NCI-H2196 treated with DMSO at 0.1 percent for 48 hours (cell line): ENCODE data around the gene MAPK10.

Experiments
- DNase-seq: peaks from one replicate; lab custom pipeline; 2025; ENCODE audit not compliant: unreplicated experiment; lab: John Stamatoyannopoulos, UW

Gene MAPK10

DNA sequence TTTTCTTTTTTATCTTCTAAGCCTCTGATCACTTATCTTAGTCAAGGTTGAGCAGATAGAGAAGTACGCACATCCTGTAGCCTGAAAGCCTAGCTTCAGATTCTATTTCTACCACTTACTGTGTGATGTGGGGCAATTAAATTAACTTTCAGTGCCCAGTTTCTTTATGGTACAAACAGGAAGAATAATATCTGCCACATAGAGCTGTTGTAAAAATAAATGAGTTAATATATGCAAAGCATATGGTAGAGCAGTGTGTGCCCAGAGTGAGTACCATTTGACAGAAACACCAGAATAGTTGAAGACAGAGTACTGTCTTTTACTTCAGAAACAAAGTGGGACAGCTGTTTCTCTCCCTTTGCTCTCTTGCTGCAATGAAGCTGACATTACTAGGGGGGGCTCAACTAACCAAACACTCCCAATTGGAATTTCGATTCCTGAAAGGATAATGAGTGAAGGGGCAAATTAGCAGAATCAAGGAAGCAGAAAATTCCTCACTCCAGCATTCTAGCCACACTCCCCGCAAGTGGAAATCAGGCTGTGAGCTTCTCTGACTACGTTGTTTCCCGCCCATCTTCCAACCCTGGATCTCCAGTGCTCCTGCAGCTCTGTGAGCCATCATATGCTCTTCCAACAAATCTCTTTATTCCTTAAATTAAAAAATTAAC, 80.4 kb downstream of the MAPK10 start:
- DNase-seq, result no peak

DNA sequence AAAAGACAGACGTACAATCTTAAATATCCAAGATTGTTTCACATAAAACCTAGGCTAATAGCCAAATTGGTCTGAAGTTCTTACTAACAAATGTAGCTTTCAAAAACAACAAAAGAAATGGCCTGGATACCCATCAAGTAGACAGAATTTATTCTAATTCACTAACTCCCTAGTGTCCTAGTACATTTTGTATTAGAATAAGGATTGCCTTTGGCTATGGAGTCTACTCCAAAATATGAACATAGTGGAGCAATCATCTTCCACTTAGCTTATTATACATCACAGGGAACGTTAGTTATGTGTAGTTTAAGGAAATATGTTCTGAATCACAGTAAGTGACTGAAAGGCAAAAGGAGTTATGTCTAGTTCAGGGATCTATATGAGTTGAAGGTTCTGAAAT, 81.7 kb downstream of the MAPK10 start:
- no peak for DNase-seq

DNA sequence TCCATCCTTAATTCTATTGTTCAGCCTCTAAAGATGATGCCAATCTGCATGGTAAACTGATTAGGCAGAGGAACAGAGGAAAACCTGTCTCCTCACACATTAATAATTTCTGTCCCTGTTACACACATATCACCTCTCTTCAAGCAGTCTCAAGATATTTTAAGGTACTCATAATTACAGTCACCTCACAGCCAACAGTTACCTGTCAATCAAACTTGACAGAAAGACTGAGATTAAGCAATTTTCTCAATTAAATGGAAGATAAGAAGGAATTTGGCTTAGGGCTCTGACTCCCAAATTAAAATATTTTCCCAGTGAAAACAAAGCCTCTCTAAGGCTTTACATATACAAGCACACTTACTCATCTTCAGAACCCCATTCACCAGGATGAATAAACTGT, 85.2 kb downstream of the MAPK10 start:
- no peak for DNase-seq

DNA sequence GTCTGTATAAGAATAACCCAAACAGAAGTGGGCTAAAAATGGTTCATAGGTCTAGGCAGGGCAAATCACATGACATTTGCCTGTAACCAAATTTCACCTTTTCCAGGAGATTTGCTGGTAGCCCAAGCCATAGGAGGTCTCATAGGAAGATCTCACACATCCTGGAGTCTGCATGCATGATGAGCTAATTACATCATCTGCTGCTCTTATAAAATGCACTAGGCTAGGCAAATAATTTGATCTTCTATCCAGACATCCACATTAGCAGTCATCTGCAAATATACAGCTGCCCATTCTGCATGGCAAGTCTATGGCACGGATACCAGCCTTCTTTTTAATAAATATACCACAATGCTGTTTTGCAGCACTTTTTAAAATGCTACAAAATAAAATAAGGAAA, 87.2 kb downstream of the MAPK10 start:
- DNase-seq, result no peak

DNA sequence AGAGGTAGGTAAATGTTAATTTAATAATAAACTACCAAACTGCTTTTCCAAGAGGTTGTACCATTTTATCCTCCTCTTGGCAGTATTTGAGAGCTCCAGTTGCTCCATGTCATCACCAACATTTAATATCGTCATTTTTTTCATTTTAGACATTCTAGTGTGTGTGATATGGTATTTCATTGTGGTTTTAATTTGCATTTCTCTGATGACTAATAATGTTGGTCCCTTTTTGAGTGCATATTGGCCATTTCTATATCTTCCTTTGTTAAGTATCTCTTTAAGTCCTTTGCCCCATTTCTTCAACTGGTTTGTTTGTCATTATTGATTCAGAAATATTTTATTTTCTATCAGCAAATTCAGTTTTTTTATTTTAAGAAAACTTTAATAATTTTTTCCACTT, 88.8 kb downstream of the MAPK10 start:
- DNase-seq, result no peak

DNA sequence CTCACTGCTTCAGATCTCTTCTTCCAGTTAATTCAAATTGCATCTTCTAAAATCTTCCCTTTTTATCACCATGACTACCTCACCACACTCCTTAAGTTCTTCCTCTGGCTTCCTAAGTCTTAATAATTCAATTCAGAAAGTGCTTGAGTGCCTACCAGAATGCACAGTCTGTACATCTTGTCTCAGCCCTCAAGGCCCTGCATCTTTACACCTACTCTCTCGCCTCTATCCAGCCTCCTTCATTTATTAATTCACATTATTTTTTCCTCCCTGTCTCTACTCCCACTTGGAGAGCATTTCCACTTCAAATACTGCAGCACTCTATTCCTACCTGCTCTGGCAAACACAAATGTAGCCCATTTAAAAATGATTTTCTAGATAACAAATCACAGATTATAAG, 90.5 kb downstream of the MAPK10 start:
- no peak for DNase-seq

DNA sequence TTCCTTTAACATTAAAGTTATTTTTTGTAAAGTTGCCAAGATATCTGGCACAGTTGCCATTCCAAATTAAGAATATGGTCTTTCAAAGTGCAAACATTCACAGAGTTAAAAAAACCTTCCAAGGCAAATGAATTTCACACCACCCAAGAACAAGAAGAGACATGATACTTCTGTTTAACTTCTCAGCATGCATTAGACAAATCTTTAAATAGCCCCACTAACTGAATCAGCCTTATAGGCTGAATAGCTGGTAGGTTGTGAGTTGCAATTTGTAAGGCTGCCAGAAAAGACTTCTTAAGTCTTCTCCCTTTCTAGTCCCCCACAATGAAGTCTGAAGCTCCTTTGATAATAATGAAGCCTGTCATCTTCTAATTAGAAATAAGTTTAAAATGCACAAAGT, 95.6 kb downstream of the MAPK10 start:
- DNase-seq, result no peak

DNA sequence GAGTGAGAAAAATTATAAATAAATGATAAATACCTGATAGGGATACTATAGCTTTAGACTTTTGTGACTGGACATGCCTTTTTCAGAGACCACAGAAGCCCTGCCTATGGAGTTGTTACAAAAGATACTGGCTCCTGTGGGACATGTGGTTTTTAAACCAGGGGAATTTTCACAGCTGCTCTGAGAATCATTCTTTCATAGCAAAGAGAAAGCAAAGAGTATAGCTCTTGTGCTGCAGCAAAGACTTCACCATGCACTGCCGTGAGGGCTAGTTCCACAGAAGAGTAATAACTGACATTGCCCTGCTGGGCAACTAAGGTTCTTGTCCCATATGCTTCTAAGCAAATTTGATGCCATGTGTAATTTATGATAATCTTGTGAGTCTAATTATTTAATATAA, 98.2 kb downstream of the MAPK10 start:
- no peak for DNase-seq

DNA sequence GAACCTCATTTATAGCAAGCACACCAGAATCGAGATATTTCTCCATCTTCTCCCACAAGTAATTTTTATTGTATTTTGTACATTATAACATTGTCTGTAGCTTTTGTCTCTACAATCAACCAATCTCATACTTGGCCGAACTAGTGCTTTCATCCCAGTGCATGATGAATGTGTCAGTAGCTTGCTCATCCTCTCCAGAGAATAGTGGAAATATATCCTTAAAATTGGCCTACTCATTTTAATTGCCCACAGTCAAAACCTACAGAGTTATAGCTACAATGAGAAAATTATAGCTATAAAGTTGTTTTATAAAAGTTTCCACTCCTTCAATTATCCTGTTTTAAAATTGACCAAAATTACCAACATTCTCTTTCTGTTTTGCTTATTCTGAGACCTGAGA, 103.8 kb downstream of the MAPK10 start:
- no peak for DNase-seq

DNA sequence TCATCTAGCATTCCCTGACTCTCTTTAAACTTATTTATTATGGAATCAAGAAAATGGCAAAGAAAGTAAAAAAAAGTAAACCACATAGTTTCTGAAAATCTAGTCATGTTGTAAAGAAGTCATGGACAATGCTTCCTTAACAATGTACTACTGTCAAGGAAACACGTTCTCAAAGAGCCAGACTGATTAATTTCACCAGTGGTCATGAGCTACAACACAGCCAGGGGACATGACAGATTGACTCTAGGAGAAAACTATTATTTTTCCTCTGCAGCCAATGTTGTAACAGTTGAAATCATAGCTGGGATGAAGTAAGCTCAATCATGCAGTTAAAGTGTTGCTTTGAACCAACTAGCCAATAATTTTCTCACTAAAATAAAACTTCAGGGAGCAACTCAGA, 109.2 kb downstream of the MAPK10 start:
- no peak for DNase-seq

DNA sequence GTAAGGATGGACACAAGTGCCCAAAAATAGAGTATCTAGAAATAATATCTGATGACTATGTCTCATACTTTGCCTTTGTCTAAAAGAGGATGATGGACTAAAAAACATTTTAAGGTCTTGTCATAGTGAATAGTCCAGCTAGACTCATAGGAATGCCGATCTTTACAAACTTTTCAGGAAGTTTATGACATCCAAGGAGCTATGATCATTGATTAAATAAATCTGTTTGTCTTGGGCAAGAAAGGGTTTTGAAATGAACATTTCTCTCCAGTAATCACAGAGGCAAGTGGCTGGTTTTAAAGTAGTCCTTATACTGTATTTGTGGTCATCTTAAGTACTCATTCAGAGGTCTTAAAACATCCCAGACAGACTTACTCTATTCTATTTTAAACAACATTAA, 109.8 kb downstream of the MAPK10 start:
- no peak for DNase-seq

DNA sequence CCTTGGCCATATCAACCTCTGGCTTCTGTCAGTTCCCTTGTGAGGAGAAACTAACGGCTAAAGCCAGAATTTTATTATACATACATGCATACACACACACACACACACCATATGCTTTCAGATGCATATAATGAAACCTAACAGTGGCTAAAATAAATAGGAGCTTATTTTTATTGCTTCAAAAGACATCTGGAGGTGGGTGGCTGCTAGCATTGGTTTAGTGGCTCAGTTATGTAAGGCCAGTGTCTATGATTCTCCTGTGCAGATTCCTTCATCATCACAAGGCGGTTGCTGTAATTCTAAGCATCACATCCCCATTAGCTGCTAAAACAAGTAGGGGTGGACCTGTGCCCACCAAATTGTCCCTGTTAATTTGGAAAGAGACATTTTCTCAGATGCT, 110.8 kb downstream of the MAPK10 start:
- no peak for DNase-seq

DNA sequence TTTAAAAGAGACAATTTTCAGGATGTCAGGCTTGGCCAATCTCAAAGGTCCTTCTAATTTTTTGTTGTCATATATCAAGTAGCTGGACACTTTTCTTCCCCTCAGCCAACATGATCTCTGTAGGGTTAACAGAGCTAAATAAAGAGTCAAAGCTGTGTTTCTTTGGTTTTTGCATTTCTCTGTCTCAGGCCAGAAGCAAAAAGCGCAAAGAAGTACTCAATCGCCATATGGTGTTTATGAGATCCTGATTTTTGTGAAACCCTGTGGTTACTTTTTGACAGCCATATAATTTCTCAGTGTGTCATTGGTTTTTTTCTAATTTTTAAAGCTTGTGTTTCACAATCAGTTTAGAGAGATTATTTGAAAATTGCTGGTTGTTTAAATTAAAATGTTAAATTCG, 111.9 kb downstream of the MAPK10 start:
- no peak for DNase-seq

DNA sequence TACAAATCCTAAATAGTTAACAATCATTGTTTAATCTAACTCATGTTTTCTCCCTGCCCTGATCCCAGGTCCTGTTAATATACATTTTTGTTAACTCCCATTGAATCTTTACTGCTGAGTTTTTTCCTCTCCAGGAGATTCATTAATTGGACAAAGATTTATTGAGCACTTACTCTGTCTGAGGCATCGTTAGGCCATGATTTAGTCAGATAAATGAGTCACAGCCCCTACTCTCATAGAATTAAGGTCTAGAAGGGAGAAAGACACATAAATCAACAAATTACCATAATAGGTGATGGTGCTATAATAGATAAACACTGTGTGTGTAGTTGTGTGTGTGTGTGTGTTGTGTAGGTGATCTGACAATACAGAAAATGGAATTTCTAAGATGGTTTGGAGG, 112.5 kb downstream of the MAPK10 start:
- DNase-seq, result no peak

DNA sequence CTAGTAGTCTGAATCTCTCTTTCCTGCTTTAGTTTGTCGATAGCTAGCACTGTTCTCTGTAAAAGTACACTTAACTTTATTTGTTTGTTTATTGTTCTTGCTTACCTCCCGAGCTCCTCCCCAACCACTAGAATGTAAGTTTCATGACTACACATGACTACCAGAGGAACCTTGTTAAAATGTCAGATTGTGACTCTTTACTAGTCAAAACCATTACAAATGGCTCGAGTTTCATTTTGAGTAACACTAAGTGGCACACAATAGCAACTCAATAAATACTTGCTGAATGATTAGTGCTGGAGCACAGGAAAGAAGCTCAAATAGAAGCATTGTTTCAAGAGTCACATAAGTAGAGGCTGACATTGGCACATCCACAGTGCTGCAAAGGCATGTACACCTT, 116.1 kb downstream of the MAPK10 start:
- no peak for DNase-seq

DNA sequence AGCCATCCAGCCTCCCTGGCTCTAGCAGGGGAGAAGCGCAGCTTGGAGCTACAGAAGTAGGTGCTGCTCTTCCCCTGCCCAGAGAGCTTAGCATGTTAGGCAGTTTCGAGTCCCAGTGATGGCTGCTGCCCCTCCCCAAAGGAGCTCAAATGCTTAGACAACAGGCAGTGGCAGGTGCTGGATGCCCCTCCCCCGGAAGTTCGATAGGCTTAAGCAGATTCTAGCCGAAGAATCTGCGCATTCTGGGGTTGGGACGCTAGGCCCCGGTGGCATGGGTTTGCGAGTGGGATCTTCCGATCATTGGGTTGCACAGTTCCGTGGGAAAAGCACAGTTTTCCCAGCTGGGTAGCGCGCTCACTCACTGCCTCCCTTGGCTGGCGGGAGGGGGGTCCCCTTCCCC, 117.2 kb downstream of the MAPK10 start:
- DNase-seq, result no peak

DNA sequence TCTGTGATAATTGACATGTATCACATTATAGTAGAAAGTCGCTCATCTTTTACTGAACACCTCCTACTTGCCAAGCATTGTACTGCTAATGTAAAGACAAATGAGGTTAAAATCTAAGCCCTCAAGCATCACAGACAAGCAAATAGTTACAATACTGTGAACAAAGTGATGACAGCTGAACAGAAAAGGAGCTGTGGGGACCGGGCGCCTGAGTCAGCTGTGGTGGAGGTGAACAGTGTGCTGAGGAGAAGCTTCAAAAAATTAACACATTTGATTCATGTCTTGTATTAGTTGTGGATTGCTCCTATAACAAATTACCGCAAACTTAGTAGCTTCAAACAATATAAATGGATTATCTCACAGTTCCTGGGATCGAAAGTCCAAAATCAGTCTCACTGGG, 124.3 kb downstream of the MAPK10 start:
- DNase-seq, result no peak

DNA sequence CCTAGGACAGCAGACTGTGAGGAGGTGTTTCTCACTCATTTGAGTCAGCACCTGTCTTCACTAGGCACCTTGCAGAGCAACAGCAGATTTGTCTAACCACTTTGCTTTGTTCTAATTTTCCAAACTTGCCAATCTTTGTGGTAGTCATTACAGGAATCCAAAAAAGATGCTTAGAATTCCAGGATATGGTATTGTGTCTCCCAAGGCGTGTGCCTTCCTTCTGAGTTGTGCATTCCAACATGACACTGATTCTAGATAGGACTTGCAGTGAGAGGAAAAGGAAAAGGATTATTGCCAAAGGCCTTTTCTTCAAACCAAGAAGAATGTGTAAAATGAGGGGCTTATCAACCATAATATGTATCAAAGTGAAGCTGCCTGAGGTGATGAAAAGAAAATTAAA, 126.2 kb downstream of the MAPK10 start:
- no peak for DNase-seq

DNA sequence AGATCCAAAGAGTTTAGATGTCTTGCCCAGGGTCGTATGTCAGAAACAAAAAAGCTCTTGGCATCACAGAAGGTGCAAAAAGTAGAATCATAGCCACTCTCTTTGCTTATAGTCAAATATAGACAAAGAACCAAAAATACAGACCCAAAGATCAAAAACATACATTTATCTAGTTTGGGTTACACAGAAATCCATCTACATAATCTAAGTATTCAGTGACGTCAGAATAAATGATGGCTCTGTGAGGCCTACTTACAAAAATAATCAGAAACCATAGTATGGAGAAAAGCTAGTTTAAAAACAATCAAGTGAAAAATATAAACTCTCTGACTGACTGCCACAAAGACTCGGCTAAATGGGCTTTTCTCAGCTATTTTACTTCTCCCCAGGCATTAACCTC, 126.8 kb downstream of the MAPK10 start:
- DNase-seq, result no peak

DNA sequence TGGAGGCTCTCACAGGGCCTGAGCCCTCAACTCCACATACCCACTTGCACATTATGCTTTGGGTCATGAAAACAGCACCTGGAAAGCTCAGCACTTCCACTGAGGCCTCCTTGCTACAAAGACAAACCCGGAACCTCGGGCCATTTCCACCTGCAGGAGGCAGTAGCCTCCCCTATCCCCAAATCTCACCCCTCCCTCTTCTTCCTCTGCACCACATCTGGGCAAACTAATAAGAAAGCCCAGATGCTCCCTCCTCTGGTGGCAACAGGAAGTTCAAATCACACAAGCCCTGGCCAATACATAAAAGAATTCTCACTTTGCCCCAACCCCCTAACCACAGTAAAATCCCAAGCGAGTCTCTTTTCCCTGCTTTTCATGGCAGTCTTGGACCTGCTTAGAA, 136.4 kb downstream of the MAPK10 start:
- DNase-seq, result no peak

DNA sequence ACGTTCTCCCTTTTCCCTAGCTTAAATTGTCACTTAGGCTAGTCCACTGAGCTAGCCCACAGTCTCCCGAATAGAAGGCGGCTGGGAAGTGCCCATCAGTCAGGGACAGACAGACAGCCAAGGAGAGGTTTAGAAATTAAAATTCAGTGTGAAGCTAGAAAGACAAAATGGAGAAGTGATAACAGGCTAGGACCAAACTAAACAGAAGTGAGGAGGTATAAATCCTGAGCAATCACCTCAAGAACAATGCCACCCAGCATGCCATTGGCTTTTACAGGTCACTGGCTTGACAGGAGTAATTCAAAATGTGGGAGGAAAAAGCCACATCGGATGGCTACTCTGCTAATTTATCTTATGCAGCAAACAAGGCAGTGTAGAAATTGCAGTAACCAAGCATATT, 138.9 kb downstream of the MAPK10 start:
- DNase-seq, result no peak

DNA sequence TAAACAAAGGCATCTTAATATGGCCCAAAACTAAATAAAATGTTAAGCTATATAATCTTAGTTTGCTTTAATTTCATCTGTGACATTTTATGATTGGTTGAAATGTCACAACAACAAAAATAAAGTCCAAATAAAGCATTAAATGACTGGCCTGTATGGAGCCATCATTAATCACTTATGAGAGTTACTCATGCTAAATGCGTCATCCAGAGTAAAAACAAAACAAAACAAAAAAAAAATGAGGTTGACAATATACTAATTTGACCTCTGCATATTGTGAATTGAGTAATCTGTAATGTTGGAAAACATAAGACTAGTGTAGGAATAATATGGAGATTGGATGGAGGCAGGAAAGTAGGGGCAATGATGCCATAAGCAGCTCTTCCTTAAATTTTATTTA, 139.7 kb downstream of the MAPK10 start:
- DNase-seq, result no peak

DNA sequence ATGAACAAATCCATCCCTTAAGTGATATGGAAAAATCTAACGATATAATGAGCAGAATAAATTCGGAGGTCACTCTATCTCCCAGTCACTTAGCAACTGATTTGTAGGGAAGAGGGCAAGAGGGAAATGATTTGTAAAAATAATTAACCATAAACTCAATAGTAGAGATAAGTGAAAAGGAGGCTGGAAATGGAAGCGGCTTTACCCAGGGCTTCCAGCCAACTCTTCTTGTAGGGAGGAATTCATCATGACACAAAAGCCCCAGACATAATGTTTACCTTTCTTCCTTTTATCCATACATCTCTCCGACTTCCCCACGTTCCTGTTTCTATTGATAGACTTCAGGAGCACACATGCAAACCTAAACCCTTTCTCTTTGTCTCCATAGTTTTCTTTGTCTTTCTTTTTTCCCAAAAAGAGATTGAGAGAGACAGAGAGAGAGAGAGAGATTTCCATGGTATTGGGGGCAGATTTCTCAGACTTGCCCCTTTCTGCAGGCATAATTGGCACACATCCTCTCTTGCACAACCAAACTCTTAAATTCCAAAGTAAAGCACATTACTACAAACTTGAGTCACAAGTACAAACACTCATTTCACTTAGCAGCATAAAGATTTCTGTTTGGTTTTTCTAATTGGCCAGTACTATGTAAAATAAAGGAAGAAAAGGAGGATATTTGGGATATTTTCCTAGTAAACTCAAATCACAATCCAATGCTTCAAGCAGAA, 140.9 kb downstream of the MAPK10 start:
- no peak for DNase-seq
